ENCODE results near the gene MOK.

GRCh38 chr14:102323102-102323501 is 18.1 kb upstream of the MOK start:
- peak; percentile 12 to 59 (median 40) for TF ChIP-seq CTCF (IDR thresholded peaks at IDR 0.05 in 4 of 5, conservative IDR thresholded peaks at IDR 0.05 in 1 of 5)
- no peak for TF ChIP-seq POLR2A (IDR thresholded peaks at IDR 0.05)
